Fibroblast of mammary gland (primary cell): ENCODE data around the gene RARRES2.

Experiments
- DNase-seq: peaks from one replicate; pipeline ENCODE4 v3.0.0-alpha.2; 2010; ENCODE audit warnings: low read depth
- H3K4me3 ChIP-seq: 2 replicates; pipeline ENCODE4 v1.5.1; 2011; ENCODE audit warnings: low read depth, mild to moderate bottlenecking, low read length, moderate library complexity; ENCODE audit not compliant: control insufficient read depth
- TF ChIP-seq, protein P1 (sequence below): conservative IDR thresholded peaks from 2 replicates; pipeline ENCODE4 v1.5.1; 2011; ENCODE audit warnings: low read depth, low read length, inconsistent platforms; ENCODE audit not compliant: control insufficient read depth, insufficient read depth

Gene RARRES2

DNA sequence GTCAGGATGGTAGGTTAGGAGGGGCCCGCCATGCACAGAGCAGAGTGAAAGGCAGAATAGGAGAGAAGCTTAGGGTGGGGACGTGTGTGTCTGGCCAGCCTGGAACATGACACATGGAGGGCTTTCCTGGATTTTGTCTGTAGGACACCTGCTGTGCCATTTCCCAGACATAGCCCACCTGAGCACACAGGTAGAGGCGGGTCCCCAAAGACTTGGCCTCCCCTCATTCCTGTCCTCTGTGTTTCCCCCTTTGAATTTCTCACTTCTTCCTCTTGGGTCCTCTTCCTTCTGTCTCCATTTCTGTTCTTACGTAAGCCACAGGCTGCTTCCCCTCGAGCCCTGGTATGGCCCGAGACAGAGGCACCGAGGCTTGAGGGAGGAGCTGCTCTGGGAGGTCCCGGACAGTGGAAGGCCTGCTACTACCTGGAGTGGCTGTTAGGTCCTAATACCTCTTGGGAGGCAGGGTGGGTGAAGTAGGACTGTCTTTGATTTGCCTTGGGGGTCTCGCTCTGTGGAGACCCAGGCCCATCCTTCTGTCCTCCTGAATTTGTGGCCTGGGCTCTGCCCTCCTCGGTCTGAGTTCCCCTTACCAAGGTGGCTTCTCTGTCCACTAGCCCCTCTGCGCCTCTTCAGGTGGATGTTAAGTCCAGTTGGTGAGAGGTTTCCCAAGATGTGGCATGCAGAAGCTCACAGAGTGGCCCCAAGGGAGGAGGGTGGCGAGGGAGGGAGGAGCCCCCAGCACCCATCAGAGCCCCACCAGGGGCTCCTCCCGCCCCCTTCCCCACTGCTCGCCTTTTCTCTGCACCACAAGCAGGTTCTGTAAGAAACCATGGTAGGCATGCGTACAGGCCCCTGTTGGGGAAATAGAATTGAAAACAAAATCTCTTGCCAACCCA lies 43.2 kb upstream of the RARRES2 start:
- TF ChIP-seq, protein P1, sequence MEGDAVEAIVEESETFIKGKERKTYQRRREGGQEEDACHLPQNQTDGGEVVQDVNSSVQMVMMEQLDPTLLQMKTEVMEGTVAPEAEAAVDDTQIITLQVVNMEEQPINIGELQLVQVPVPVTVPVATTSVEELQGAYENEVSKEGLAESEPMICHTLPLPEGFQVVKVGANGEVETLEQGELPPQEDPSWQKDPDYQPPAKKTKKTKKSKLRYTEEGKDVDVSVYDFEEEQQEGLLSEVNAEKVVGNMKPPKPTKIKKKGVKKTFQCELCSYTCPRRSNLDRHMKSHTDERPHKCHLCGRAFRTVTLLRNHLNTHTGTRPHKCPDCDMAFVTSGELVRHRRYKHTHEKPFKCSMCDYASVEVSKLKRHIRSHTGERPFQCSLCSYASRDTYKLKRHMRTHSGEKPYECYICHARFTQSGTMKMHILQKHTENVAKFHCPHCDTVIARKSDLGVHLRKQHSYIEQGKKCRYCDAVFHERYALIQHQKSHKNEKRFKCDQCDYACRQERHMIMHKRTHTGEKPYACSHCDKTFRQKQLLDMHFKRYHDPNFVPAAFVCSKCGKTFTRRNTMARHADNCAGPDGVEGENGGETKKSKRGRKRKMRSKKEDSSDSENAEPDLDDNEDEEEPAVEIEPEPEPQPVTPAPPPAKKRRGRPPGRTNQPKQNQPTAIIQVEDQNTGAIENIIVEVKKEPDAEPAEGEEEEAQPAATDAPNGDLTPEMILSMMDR, result no peak
- no peak for DNase-seq
- H3K4me3 ChIP-seq, result no peak overlapping the region

- no peak for DNase-seq
- H3K4me3 ChIP-seq, result no peak overlapping the region
- TF ChIP-seq, protein P1, result no peak
Measured at GRCh38 chr7:150383710-150384397, 42.4 kb upstream of the RARRES2 start.

DNA sequence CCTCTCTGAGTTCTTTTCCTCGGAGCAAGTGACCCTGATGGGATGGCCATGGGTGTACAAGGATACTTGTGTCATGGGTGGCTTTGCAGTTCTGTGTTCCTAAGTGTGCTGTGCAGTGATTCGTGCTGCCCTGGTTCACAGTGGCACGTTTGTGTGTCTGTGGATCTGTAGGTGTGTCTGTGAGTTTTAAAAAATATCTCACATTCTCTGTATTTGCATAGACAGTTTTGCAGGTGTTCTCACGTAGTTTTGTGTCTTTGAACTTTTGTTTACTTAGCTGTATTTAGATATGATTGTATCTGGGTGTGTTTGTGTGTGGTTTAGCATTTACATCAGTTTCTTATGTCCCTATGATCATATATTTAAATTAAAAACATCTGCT lies 41.4 kb upstream of the RARRES2 start:
- DNase-seq, result peak; percentile 29
- H3K4me3 ChIP-seq, result no peak overlapping the region
- TF ChIP-seq, protein P1, result no peak

DNA sequence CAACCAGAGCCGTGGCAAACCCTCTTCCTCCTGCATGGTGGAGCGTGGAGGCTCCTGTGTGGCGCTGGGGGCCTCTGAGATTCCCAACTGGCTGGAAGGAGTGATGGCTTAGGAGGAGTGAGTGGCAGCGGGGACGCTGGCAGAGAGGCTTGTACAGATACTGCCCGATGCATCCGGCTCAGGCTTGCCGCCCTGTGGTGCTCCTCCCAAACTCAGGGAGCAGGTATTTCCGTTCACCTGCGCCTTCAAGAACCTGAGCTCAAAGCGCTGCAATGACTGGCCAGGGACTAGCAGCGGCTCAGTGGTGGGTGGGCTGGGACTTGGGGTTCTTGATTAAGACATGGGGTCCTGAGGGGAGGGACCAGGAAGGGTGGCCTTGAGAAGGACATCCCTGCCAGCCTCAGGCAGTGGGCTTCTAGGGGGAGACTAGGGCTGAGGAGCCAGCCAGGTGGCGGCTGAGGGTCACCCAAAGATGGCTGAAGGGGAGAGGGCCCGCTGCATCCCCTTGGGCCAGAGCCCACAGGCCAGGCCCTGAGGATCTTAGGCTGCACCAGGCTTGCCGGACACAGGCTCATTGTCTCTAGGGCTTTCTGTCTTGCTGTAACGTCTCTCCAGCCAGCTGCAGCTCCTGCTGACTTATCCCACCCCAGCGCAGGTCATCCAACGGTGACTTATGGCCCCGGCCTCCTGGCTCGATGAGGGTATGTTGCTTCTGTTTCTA lies 40.9 kb upstream of the RARRES2 start:
- H3K4me3 ChIP-seq, result no peak overlapping the region
- no peak for DNase-seq
- TF ChIP-seq, protein P1, result no peak

GRCh38 chr7:150381785-150382122 lies 40.3 kb upstream of the RARRES2 start:
- no peak overlapping the region for H3K4me3 ChIP-seq
- DNase-seq, result no peak
- TF ChIP-seq, protein P1, result no peak

- DNase-seq, result no peak
- H3K4me3 ChIP-seq, result no peak overlapping the region
- TF ChIP-seq, protein P1, result no peak
Measured at GRCh38 chr7:150381096-150381495, 39.7 kb upstream of the RARRES2 start.
